ENCODE measurements around the gene CTSE. TPM values are rescaled to one million over a fixed set of nuclear protein-coding genes. Genes with fewer than 3 reads are reported as not detected.
A peak's percentile ranks its signal among the peaks of the same experiment; 100 is the strongest.

The CTSE gene
- total RNA-seq, 1 experiment from 2014 or later, result 0.39 TPM

DNA sequence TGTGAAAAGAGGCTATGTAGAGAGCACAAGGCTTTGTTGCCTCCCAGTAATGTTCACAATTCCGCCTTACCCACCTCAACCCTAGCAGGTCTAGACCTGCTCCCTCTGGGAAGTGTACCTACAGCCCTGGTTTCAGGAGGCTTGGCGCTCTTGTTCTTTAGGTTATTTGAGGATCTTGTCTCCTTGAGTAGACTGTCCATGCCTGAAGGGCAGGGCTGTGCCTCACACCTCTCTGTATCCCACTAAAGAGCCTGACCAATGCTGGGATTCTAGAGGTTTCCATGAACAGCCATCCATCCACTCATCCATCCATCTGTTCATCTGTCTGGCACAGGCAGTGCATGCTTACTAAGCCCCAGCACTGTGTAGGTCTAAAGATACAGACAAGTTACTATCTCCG is 21.5 kb downstream of the CTSE start:
- H3K4me3 ChIP-seq (ENCODE audit: low read depth, low read length, poor library complexity, severe bottlenecking), result no peak overlapping the region
- peaks cover 4% of the 10 kb centered on the region for H3K4me1 ChIP-seq (ENCODE audit: insufficient read depth, low read length, poor library complexity, severe bottlenecking)
- intact Hi-C loops (cut with micrococcal nuclease; ENCODE audit: unreplicated experiment), result no loop called here
- H3K36me3 ChIP-seq (ENCODE audit: insufficient read depth, low read length, poor library complexity, severe bottlenecking), result no peaks in the 10 kb centered on the region
- POLR2A ChIA-PET (ENCODE audit: low non-redundant PET), result no interaction called here
- H3K27ac ChIP-seq (ENCODE audit: low read depth, low read length, poor library complexity, severe bottlenecking), result no peak overlapping the region
- no peaks in the 10 kb centered on the region for H3K27me3 ChIP-seq (replicated peaks; ENCODE audit: insufficient read depth, low read depth, low read length, poor library complexity)
- no peak for DNase-seq (ENCODE audit: low spot score)
- no peak for TF ChIP-seq EZH2 (IDR thresholded peaks at IDR 0.05; ENCODE audit: borderline replicate concordance, low read depth, low read length, poor library complexity, severe bottlenecking)
- TF ChIP-seq, protein P1, sequence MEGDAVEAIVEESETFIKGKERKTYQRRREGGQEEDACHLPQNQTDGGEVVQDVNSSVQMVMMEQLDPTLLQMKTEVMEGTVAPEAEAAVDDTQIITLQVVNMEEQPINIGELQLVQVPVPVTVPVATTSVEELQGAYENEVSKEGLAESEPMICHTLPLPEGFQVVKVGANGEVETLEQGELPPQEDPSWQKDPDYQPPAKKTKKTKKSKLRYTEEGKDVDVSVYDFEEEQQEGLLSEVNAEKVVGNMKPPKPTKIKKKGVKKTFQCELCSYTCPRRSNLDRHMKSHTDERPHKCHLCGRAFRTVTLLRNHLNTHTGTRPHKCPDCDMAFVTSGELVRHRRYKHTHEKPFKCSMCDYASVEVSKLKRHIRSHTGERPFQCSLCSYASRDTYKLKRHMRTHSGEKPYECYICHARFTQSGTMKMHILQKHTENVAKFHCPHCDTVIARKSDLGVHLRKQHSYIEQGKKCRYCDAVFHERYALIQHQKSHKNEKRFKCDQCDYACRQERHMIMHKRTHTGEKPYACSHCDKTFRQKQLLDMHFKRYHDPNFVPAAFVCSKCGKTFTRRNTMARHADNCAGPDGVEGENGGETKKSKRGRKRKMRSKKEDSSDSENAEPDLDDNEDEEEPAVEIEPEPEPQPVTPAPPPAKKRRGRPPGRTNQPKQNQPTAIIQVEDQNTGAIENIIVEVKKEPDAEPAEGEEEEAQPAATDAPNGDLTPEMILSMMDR (conservative IDR thresholded peaks at IDR 0.05; ENCODE audit: low read depth, low read length), result no peak
- no TSS peak for BruUV-seq (replicated peaks)
- CTCF ChIA-PET, result interaction anchor here (1.2 kb wide), 1 partner anchor 105 kb away, joined by 4 read pairs; no protein-coding TSS in a partner anchor
- no peaks in the 10 kb centered on the region for H3K9me3 ChIP-seq (ENCODE audit: low read depth, low read length, poor library complexity, severe bottlenecking)

DNA sequence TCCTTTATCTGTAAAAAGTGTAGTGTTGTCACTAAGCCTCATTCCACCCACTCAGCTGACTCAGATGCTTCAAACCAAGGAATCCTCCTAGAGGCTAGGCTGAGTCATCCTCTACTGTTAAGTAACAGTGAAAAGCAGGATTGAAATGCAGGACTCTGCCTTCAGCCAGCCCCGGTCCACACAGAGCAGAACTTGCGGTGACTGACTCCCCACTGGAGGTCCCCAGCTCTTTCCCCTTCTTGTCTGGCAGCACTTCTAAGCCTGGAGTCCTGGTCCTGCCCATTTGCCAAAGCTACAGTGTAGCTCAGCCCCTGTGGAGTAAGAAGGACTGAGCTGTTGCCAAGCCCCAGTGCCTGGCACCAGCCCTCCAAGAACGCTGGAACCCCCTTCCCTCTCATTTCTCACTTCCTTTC is 22.2 kb downstream of the CTSE start:
- no peaks in the 10 kb centered on the region for H3K27me3 ChIP-seq (replicated peaks; ENCODE audit: insufficient read depth, low read depth, low read length, poor library complexity)
- TF ChIP-seq, protein P1 (conservative IDR thresholded peaks at IDR 0.05; ENCODE audit: low read depth, low read length), result no peak
- H3K36me3 ChIP-seq (ENCODE audit: insufficient read depth, low read length, poor library complexity, severe bottlenecking), result no peaks in the 10 kb centered on the region
- no peak overlapping the region for H3K27ac ChIP-seq (ENCODE audit: low read depth, low read length, poor library complexity, severe bottlenecking)
- BruUV-seq (replicated peaks), result no TSS peak
- no peaks in the 10 kb centered on the region for H3K9me3 ChIP-seq (ENCODE audit: low read depth, low read length, poor library complexity, severe bottlenecking)
- POLR2A ChIA-PET (ENCODE audit: low non-redundant PET), result no interaction called here
- intact Hi-C loops (cut with micrococcal nuclease; ENCODE audit: unreplicated experiment), result no loop called here
- CTCF ChIA-PET, result interaction anchor here (1.2 kb wide), 1 partner anchor 105 kb away, joined by 4 read pairs; no protein-coding TSS in a partner anchor
- no peak overlapping the region for H3K4me3 ChIP-seq (ENCODE audit: low read depth, low read length, poor library complexity, severe bottlenecking)
- H3K4me1 ChIP-seq (ENCODE audit: insufficient read depth, low read length, poor library complexity, severe bottlenecking), result peaks cover 4% of the 10 kb centered on the region
- DNase-seq (ENCODE audit: low spot score), result peak; percentile 66

GRCh38 chr1:206000641-206001339 is 22.9 kb downstream of the CTSE start:
- H3K4me3 ChIP-seq (ENCODE audit: low read depth, low read length, poor library complexity, severe bottlenecking), result no peak overlapping the region
- no peaks in the 10 kb centered on the region for H3K27me3 ChIP-seq (replicated peaks; ENCODE audit: insufficient read depth, low read depth, low read length, poor library complexity)
- no peak overlapping the region for H3K27ac ChIP-seq (ENCODE audit: low read depth, low read length, poor library complexity, severe bottlenecking)
- peaks cover 4% of the 10 kb centered on the region for H3K4me1 ChIP-seq (ENCODE audit: insufficient read depth, low read length, poor library complexity, severe bottlenecking)
- DNase-seq (ENCODE audit: low spot score), result no peak
- no peaks in the 10 kb centered on the region for H3K36me3 ChIP-seq (ENCODE audit: insufficient read depth, low read length, poor library complexity, severe bottlenecking)
- H3K9me3 ChIP-seq (ENCODE audit: low read depth, low read length, poor library complexity, severe bottlenecking), result no peaks in the 10 kb centered on the region
- CTCF ChIA-PET, result interaction anchor here (1.2 kb wide), 1 partner anchor 106 kb away, joined by 4 read pairs; no protein-coding TSS in a partner anchor
- POLR2A ChIA-PET (ENCODE audit: low non-redundant PET), result no interaction called here
- BruUV-seq (replicated peaks), result no TSS peak
- intact Hi-C loops (cut with micrococcal nuclease; ENCODE audit: unreplicated experiment), result no loop called here
- TF ChIP-seq EZH2 (IDR thresholded peaks at IDR 0.05; ENCODE audit: borderline replicate concordance, low read depth, low read length, poor library complexity, severe bottlenecking), result no peak
- TF ChIP-seq, protein P1 (conservative IDR thresholded peaks at IDR 0.05; ENCODE audit: low read depth, low read length), result no peak

Measured in A673 (cell line).